Measurements from ENCODE around the gene LONP2. TPM values are rescaled to one million over a fixed set of nuclear protein-coding genes. Genes with fewer than 3 reads are reported as not detected.

The LONP2 gene
- total and polyA plus RNA-seq, 2 of the 13 experiments (the other 11 are each of a cell fraction or from before 2014, with no cell fraction given): 39.2 to 63.3 TPM

DNA sequence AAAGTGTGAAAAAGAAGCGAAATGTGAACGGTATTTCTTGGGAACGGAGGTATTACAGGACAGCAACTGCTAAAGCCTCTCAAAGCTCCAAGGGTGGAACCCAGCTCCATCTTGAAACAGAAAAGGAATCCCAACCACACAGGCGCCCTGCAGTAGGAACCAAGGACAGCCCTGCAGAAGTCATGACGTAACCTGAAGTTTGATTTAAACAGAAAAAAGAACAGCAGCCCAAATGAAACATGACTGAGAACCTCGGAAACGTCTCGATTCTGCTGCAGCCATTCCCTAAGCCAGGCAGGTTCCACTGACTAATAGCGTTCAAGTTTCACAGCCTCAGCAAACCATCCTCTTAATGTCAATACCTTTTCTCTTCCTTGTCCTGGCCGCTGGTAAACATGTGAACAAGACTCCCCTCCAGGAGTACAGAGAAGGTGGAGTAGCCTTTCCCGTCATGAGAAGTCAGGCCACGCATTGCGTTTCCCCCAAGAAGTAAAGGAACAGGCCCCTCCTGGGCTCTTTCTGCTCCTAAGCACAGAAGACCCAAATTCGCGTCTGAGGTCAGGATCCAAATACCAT, 121.0 kb downstream of the LONP2 start (continued):
- TF ChIP-seq, protein P1, sequence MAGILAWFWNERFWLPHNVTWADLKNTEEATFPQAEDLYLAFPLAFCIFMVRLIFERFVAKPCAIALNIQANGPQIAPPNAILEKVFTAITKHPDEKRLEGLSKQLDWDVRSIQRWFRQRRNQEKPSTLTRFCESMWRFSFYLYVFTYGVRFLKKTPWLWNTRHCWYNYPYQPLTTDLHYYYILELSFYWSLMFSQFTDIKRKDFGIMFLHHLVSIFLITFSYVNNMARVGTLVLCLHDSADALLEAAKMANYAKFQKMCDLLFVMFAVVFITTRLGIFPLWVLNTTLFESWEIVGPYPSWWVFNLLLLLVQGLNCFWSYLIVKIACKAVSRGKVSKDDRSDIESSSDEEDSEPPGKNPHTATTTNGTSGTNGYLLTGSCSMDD (CRISPR knock-in tag; IDR thresholded peaks at IDR 0.05): no peak
- TF ChIP-seq, protein P2, sequence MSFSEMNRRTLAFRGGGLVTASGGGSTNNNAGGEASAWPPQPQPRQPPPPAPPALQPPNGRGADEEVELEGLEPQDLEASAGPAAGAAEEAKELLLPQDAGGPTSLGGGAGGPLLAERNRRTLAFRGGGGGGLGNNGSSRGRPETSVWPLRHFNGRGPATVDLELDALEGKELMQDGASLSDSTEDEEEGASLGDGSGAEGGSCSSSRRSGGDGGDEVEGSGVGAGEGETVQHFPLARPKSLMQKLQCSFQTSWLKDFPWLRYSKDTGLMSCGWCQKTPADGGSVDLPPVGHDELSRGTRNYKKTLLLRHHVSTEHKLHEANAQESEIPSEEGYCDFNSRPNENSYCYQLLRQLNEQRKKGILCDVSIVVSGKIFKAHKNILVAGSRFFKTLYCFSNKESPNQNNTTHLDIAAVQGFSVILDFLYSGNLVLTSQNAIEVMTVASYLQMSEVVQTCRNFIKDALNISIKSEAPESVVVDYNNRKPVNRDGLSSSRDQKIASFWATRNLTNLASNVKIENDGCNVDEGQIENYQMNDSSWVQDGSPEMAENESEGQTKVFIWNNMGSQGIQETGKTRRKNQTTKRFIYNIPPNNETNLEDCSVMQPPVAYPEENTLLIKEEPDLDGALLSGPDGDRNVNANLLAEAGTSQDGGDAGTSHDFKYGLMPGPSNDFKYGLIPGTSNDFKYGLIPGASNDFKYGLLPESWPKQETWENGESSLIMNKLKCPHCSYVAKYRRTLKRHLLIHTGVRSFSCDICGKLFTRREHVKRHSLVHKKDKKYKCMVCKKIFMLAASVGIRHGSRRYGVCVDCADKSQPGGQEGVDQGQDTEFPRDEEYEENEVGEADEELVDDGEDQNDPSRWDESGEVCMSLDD (CRISPR knock-in tag; IDR thresholded peaks at IDR 0.05; ENCODE audit: borderline replicate concordance): no peak
- TF ChIP-seq, protein P3, sequence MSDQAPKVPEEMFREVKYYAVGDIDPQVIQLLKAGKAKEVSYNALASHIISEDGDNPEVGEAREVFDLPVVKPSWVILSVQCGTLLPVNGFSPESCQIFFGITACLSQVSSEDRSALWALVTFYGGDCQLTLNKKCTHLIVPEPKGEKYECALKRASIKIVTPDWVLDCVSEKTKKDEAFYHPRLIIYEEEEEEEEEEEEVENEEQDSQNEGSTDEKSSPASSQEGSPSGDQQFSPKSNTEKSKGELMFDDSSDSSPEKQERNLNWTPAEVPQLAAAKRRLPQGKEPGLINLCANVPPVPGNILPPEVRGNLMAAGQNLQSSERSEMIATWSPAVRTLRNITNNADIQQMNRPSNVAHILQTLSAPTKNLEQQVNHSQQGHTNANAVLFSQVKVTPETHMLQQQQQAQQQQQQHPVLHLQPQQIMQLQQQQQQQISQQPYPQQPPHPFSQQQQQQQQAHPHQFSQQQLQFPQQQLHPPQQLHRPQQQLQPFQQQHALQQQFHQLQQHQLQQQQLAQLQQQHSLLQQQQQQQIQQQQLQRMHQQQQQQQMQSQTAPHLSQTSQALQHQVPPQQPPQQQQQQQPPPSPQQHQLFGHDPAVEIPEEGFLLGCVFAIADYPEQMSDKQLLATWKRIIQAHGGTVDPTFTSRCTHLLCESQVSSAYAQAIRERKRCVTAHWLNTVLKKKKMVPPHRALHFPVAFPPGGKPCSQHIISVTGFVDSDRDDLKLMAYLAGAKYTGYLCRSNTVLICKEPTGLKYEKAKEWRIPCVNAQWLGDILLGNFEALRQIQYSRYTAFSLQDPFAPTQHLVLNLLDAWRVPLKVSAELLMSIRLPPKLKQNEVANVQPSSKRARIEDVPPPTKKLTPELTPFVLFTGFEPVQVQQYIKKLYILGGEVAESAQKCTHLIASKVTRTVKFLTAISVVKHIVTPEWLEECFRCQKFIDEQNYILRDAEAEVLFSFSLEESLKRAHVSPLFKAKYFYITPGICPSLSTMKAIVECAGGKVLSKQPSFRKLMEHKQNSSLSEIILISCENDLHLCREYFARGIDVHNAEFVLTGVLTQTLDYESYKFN (CRISPR knock-in tag; conservative IDR thresholded peaks at IDR 0.05): no peak
- TF ChIP-seq SP2 (CRISPR knock-in tag; IDR thresholded peaks at IDR 0.05): no peak
- TF ChIP-seq ZNF709 (CRISPR knock-in tag; IDR thresholded peaks at IDR 0.05): no peak
- TF ChIP-seq, protein P4, sequence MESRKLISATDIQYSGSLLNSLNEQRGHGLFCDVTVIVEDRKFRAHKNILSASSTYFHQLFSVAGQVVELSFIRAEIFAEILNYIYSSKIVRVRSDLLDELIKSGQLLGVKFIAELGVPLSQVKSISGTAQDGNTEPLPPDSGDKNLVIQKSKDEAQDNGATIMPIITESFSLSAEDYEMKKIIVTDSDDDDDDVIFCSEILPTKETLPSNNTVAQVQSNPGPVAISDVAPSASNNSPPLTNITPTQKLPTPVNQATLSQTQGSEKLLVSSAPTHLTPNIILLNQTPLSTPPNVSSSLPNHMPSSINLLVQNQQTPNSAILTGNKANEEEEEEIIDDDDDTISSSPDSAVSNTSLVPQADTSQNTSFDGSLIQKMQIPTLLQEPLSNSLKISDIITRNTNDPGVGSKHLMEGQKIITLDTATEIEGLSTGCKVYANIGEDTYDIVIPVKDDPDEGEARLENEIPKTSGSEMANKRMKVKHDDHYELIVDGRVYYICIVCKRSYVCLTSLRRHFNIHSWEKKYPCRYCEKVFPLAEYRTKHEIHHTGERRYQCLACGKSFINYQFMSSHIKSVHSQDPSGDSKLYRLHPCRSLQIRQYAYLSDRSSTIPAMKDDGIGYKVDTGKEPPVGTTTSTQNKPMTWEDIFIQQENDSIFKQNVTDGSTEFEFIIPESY (CRISPR knock-in tag; IDR thresholded peaks at IDR 0.05): no peak
- TF ChIP-seq, protein P5, sequence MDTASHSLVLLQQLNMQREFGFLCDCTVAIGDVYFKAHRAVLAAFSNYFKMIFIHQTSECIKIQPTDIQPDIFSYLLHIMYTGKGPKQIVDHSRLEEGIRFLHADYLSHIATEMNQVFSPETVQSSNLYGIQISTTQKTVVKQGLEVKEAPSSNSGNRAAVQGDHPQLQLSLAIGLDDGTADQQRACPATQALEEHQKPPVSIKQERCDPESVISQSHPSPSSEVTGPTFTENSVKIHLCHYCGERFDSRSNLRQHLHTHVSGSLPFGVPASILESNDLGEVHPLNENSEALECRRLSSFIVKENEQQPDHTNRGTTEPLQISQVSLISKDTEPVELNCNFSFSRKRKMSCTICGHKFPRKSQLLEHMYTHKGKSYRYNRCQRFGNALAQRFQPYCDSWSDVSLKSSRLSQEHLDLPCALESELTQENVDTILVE (CRISPR knock-in tag; IDR thresholded peaks at IDR 0.05): no peak
- TF ChIP-seq ZSCAN21 (CRISPR knock-in tag; IDR thresholded peaks at IDR 0.05; ENCODE audit: borderline replicate concordance): no peak
- TF ChIP-seq, protein P6, sequence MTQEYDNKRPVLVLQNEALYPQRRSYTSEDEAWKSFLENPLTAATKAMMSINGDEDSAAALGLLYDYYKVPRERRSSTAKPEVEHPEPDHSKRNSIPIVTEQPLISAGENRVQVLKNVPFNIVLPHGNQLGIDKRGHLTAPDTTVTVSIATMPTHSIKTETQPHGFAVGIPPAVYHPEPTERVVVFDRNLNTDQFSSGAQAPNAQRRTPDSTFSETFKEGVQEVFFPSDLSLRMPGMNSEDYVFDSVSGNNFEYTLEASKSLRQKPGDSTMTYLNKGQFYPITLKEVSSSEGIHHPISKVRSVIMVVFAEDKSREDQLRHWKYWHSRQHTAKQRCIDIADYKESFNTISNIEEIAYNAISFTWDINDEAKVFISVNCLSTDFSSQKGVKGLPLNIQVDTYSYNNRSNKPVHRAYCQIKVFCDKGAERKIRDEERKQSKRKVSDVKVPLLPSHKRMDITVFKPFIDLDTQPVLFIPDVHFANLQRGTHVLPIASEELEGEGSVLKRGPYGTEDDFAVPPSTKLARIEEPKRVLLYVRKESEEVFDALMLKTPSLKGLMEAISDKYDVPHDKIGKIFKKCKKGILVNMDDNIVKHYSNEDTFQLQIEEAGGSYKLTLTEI (CRISPR knock-in tag; conservative IDR thresholded peaks at IDR 0.05): no peak
- TF ChIP-seq, protein P7, sequence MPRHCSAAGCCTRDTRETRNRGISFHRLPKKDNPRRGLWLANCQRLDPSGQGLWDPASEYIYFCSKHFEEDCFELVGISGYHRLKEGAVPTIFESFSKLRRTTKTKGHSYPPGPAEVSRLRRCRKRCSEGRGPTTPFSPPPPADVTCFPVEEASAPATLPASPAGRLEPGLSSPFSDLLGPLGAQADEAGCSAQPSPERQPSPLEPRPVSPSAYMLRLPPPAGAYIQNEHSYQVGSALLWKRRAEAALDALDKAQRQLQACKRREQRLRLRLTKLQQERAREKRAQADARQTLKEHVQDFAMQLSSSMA (CRISPR knock-in tag; IDR thresholded peaks at IDR 0.05): no peak
- no peak for TF ChIP-seq ZNF543 (CRISPR knock-in tag; IDR thresholded peaks at IDR 0.05)
- TF ChIP-seq, protein P8, sequence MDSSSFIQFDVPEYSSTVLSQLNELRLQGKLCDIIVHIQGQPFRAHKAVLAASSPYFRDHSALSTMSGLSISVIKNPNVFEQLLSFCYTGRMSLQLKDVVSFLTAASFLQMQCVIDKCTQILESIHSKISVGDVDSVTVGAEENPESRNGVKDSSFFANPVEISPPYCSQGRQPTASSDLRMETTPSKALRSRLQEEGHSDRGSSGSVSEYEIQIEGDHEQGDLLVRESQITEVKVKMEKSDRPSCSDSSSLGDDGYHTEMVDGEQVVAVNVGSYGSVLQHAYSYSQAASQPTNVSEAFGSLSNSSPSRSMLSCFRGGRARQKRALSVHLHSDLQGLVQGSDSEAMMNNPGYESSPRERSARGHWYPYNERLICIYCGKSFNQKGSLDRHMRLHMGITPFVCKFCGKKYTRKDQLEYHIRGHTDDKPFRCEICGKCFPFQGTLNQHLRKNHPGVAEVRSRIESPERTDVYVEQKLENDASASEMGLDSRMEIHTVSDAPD (CRISPR knock-in tag; IDR thresholded peaks at IDR 0.05): no peak
- 0 out of 4 replicates have a peak, but pooled peaks of 1 of the 2 experiments have one; percentile 12 for TF ChIP-seq NR2F1 (CRISPR knock-in tag; IDR thresholded peaks at IDR 0.05)
